PFSK-1 (cell line): ENCODE results near the gene PGBD5.

Experiments
- POLR2AphosphoS5 ChIP-seq: IDR thresholded peaks from 2 replicates; pipeline ENCODE4 v1.6.1; 2012; ENCODE audit warnings: low read depth, mild to moderate bottlenecking, control low read depth, low read length, moderate library complexity
- SIN3A ChIP-seq: IDR thresholded peaks from 2 replicates; pipeline ENCODE4 v1.6.1; 2012; ENCODE audit warnings: mild to moderate bottlenecking, low read length, moderate library complexity, borderline replicate concordance; ENCODE audit not compliant: insufficient read depth
- TAF1 ChIP-seq: IDR thresholded peaks from 2 replicates; pipeline ENCODE4 v1.6.1; 2012; ENCODE audit warnings: low read length, control low read depth, borderline replicate concordance; ENCODE audit not compliant: insufficient read depth
- TF ChIP-seq, protein P1 (sequence below), 2 experiments: IDR thresholded peaks; 2 replicates each; pipeline versions ENCODE4 v1.6.1 to v1.8.0; 2011 to 2012; ENCODE audit warnings: low read depth in 2 of 2, low read length in 2 of 2, control low read depth in 1 of 2, inconsistent platforms in 1 of 2, mild to moderate bottlenecking in 1 of 2, moderate library complexity in 1 of 2; ENCODE audit not compliant: insufficient read depth in 1 of 2

DNA sequence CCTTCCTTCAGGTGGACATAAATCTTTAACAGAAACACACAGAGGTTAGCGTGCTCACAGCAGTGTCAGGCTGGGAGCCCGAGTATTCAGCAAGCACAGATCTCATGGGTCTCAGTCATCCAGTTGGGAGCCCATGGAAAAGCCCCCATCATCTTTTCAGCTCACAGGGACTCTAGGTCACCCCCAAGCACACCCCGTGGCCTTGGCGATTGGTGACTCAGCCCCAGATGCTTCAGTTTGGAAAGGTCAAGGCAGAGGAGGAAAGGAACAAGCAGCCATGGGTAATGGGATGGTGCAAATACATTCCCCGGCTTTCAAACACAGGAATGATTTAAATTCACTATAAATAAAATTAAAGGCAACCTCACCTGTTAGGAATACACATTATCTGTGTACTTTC, 88.9 kb downstream of the PGBD5 start:
- TF ChIP-seq POLR2AphosphoS5 (no peak), SIN3A (no peak), TAF1 (no peak)
- TF ChIP-seq, protein P1, sequence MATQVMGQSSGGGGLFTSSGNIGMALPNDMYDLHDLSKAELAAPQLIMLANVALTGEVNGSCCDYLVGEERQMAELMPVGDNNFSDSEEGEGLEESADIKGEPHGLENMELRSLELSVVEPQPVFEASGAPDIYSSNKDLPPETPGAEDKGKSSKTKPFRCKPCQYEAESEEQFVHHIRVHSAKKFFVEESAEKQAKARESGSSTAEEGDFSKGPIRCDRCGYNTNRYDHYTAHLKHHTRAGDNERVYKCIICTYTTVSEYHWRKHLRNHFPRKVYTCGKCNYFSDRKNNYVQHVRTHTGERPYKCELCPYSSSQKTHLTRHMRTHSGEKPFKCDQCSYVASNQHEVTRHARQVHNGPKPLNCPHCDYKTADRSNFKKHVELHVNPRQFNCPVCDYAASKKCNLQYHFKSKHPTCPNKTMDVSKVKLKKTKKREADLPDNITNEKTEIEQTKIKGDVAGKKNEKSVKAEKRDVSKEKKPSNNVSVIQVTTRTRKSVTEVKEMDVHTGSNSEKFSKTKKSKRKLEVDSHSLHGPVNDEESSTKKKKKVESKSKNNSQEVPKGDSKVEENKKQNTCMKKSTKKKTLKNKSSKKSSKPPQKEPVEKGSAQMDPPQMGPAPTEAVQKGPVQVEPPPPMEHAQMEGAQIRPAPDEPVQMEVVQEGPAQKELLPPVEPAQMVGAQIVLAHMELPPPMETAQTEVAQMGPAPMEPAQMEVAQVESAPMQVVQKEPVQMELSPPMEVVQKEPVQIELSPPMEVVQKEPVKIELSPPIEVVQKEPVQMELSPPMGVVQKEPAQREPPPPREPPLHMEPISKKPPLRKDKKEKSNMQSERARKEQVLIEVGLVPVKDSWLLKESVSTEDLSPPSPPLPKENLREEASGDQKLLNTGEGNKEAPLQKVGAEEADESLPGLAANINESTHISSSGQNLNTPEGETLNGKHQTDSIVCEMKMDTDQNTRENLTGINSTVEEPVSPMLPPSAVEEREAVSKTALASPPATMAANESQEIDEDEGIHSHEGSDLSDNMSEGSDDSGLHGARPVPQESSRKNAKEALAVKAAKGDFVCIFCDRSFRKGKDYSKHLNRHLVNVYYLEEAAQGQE (IDR thresholded peaks at IDR 0.05; ENCODE audit: insufficient read depth in 1 of 2, low read depth in 2 of 2, low read length in 2 of 2), result no peak
